ENCODE results near the gene PALLD.

DNA sequence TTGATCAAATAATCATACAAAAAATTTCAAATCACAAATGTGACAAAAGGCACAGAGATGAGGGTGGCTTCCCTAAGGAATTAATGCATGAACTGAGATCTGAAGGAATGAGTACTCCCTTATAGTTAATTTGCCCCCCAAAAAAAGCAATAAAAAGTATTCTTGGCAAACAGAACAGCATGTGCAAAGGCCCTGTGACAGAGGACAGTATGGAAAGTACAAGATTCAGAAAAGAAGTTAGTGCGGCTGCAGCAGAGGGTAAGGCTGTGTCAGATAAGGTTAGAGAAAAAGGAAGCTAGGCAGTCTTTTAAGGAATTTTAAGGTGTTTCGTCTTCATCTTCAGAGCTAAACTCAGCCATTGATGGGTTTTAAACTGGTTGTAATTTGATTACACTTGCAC is 23.9 kb upstream of the PALLD start:
- no peak for TF ChIP-seq POLR2A (IDR thresholded peaks at IDR 0.05)
- TF ChIP-seq, protein P1, sequence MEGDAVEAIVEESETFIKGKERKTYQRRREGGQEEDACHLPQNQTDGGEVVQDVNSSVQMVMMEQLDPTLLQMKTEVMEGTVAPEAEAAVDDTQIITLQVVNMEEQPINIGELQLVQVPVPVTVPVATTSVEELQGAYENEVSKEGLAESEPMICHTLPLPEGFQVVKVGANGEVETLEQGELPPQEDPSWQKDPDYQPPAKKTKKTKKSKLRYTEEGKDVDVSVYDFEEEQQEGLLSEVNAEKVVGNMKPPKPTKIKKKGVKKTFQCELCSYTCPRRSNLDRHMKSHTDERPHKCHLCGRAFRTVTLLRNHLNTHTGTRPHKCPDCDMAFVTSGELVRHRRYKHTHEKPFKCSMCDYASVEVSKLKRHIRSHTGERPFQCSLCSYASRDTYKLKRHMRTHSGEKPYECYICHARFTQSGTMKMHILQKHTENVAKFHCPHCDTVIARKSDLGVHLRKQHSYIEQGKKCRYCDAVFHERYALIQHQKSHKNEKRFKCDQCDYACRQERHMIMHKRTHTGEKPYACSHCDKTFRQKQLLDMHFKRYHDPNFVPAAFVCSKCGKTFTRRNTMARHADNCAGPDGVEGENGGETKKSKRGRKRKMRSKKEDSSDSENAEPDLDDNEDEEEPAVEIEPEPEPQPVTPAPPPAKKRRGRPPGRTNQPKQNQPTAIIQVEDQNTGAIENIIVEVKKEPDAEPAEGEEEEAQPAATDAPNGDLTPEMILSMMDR (IDR thresholded peaks at IDR 0.05): no peak

Measured in esophagus squamous epithelium (tissue), 4 donors.